Measurements from ENCODE around the gene PCDH9.

Gene PCDH9

DNA sequence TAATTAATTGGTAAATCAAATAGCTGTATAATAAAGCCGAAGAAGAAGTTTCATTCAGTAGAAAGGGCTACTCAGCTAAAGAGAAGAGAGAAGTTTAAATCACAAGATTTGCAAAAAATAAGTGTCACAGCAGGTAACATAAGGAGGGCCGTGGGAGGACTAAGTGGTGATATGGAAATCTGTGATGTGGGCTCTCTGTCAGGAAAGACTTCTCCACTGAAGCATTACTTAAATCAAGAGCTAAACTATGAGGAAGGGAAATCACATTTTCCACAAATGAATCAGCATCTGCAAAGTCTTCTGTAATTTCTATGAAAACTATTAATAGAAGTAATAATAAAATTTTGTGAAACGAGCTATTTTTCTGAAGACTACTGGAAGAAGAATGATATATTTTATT lies 153.8 kb downstream of the PCDH9 start:
- TF ChIP-seq, protein P1, sequence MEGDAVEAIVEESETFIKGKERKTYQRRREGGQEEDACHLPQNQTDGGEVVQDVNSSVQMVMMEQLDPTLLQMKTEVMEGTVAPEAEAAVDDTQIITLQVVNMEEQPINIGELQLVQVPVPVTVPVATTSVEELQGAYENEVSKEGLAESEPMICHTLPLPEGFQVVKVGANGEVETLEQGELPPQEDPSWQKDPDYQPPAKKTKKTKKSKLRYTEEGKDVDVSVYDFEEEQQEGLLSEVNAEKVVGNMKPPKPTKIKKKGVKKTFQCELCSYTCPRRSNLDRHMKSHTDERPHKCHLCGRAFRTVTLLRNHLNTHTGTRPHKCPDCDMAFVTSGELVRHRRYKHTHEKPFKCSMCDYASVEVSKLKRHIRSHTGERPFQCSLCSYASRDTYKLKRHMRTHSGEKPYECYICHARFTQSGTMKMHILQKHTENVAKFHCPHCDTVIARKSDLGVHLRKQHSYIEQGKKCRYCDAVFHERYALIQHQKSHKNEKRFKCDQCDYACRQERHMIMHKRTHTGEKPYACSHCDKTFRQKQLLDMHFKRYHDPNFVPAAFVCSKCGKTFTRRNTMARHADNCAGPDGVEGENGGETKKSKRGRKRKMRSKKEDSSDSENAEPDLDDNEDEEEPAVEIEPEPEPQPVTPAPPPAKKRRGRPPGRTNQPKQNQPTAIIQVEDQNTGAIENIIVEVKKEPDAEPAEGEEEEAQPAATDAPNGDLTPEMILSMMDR (IDR thresholded peaks at IDR 0.05) = no peak

DNA sequence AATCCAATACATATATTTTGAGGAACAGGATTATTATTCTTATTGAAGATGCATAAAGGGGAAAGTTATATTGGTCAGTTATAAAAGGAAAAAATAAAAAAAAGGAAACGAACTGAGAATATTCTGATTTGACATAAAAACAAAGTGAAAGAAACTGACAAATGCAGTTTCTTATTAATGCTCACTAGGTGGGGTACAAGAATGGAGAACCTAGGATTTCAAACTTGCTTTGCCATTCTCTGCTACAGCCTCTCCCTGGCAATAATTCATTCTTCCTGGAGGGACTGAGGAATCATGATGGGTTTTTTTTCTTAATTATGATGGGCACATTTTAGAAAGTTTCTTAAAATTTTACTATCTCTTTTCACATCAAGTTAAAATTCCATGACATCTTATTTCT lies 154.9 kb downstream of the PCDH9 start:
- TF ChIP-seq, protein P1 (IDR thresholded peaks at IDR 0.05) = no peak

DNA sequence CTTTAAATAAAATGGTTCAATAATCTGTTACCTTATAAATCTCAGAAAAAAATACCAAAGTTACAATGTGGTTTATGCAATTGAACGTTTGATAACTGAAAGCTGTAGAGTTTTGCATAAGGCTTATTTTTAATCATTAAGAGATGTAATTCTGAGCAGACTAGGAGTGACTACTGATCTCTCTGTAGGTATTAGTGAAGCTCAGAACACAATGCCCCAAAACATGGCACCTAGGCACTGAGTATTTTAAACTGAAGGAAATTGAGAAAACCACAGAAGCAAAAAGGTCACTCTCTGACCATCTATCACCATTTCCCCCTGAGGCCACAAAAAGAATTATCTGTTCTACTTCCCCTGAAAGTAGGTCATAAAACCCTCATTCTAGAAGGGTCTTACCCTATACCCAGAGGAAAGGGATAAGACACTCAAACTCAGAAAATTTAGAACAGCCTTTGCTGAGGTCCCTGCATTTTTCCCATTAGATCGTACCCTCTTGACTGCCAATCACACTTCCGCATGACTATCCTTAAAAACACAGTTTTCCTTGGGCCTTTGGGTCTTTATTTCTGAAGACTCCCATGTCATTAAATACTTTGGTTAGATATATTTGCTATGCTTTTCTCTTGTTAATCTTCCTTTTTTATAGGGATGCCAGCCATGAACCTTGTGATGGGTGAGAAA lies 158.1 kb downstream of the PCDH9 start:
- TF ChIP-seq, protein P1 (IDR thresholded peaks at IDR 0.05) = no peak

DNA sequence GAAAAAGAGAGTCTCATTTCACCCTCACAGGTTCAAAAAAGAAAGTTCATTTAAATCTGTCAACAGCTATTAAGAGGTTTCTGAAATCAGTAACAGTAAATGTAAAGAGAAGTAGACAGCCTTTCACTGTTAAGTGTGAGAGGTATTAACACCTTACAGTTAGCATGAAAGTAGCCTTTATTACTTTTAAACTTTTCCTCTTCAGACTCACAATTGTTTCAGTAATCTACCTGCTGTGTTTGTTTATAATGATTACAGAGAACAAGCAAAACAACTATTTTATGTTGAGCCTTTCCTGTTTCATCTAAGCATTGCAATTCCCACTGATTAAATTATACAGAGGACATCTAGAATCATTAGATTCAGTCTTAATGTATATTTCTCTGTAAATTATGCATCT lies 159.8 kb downstream of the PCDH9 start:
- TF ChIP-seq, protein P1 (IDR thresholded peaks at IDR 0.05) = no peak

DNA sequence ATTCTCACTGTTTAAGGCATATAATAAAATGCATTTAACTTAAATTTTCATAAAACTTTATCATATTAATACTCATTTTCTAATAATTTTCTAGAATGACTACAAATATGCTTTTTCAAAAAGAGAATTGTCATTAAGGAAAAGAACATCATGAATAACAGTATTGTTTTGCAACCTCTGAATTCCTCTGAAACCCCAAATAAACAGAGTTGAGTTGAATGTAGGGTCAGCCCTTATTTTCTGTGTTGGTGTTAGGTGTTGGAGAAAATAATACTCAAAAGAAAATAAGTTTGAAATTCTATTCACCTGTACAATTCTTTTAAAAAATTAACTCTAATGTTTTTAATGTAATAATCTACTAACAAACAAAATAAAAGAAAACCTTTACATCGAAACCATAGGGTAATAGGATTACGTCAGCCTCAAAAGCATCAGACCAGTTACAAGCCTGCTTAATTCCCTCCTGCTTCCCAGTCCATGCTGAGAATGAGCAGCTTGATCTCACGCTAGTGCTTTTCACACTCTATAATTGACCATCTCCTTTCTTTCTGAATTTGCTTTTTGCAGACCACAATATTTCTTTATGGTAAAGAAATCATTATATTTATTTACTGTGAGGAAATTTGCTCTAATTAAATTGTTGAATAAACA lies 160.9 kb downstream of the PCDH9 start:
- TF ChIP-seq, protein P1 (IDR thresholded peaks at IDR 0.05) = no peak

DNA sequence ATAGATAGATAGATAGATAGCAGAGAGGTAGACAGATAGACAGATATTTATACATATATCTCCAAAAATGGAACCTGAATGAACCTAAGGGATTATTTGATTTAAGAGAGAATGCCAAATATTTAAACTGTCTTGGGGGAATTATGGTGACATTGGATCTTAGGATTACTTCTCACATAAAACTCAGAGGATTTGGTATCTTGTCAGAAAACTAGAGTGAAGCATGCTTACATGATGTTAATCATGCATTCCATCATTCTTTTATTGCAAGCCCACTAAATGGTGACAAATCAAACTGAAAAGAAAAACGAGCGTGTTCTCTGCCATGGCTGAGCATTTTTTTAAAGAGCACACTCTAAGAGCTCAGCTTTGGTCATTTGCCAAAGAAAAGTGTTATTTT lies 165.2 kb downstream of the PCDH9 start:
- TF ChIP-seq, protein P1 (IDR thresholded peaks at IDR 0.05) = no peak

DNA sequence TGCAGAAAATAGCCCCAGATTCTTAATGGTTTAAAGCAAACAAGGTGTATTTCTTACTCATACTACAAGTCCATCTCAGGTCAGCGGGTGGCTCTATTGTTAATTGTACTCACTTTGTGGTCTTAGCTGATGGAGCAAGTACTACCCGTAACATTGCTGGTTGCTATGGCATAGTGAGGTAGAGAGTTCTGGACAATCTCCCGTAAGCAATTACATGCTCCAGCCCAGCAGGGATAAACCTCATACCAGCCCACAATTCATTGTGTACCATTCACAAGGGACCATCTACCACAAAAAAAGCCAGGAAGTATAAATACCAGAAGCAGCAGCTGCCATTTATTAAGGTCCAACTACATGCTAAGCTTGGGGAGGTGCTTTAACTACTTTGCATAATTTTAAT lies 167.1 kb downstream of the PCDH9 start:
- TF ChIP-seq, protein P1 (IDR thresholded peaks at IDR 0.05) = no peak

All from LNCAP (cell line).